ENCODE measurements around the gene PRAMEF11. TPM values are rescaled to one million over a fixed set of nuclear protein-coding genes. Genes with fewer than 3 reads are reported as not detected.
"Not testable (repeated sequence)": the region's sequence is repeated elsewhere in the genome, so short reads cannot be mapped to it uniquely, and the experiment has no call there.

PRAMEF11 gene
- total RNA-seq, 1 donor from 2014 or later = not detected

DNA sequence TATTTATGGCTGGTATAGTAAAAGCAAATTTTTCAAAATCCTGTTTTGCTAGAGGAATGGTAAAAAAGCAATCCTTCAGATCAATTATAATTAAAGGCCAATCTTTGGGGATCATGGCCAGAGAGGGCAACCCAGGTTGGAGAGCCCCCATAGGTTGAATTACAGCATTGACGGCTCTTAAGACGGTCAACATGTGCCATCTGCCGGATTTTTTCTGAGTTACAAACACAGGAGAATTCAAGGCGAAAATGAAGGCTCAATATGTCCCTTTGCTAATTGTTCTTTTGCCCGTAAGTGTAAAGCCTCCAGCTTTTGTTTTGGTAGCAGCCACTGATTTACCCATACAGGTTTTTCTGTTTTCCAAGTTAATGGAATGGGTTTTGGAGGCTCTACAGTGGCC is 49.7 kb downstream of the PRAMEF11 start:
- H3K4me3 Mint-ChIP-seq; H3K36me3 Mint-ChIP-seq (ENCODE audit: low read depth); intact Hi-C loops (cut with micrococcal nuclease); H3K27ac Mint-ChIP-seq; ATAC-seq (ENCODE audit: low read depth); H3K4me1 Mint-ChIP-seq; DNase-seq; POLR2A ChIA-PET; H3K27me3 Mint-ChIP-seq; CTCF ChIA-PET: not testable (repeated sequence)
- peaks cover 12% of the 10 kb centered on the region for H3K9me3 Mint-ChIP-seq

DNA sequence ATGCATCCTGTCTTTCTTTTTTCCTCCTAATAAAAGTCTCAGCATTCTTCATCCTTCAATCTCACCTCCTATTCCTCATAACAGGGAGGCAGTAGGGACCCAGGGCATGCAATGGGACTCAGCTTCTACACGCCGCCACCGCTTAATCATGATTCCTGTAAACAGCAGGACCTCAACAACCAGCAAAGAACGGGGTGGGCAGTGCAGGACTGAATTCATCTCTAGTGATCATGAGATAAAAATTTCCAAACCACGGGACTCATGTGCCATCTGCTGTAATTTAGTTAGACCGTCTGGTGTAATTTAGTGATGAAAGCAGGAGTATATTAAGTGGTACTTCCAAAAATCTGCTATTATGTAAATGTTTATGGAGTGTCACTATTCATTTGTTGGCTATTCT is 52.3 kb downstream of the PRAMEF11 start:
- peaks cover 4% of the 10 kb centered on the region for H3K9me3 Mint-ChIP-seq
- no peak for DNase-seq
- ATAC-seq (ENCODE audit: low read depth) = no peak
- TF ChIP-seq, protein P1, sequence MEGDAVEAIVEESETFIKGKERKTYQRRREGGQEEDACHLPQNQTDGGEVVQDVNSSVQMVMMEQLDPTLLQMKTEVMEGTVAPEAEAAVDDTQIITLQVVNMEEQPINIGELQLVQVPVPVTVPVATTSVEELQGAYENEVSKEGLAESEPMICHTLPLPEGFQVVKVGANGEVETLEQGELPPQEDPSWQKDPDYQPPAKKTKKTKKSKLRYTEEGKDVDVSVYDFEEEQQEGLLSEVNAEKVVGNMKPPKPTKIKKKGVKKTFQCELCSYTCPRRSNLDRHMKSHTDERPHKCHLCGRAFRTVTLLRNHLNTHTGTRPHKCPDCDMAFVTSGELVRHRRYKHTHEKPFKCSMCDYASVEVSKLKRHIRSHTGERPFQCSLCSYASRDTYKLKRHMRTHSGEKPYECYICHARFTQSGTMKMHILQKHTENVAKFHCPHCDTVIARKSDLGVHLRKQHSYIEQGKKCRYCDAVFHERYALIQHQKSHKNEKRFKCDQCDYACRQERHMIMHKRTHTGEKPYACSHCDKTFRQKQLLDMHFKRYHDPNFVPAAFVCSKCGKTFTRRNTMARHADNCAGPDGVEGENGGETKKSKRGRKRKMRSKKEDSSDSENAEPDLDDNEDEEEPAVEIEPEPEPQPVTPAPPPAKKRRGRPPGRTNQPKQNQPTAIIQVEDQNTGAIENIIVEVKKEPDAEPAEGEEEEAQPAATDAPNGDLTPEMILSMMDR (IDR thresholded peaks at IDR 0.05) = no peak
- H3K4me3 Mint-ChIP-seq = no peak overlapping the region
- ChIA-PET POLR2A (no interaction called here), CTCF (no interaction called here)
- intact Hi-C loops (cut with micrococcal nuclease) = no loop called here
- no peaks in the 10 kb centered on the region for H3K4me1 Mint-ChIP-seq
- peaks cover 6% of the 10 kb centered on the region for H3K27me3 Mint-ChIP-seq
- no peaks in the 10 kb centered on the region for H3K36me3 Mint-ChIP-seq (ENCODE audit: low read depth)
- no peak overlapping the region for H3K27ac Mint-ChIP-seq

DNA sequence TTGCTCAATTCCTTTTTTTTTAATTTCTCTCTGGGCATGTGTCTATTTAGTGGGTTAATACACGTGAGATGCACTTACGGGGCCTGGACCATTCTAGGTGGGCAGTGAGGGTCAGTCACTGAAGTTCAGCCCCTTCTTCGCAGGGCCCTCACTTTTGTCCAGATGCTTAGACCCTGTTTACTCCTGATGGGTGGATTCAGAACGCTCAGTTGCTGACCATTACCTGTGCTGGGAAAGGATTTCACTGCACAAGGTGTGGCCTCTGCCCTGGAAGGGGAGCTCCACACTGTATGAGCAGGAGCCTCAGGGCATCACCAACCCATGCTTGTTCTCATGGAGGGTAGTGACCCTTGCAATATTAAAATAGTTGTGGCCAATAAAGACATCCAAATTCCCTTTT is 53.1 kb downstream of the PRAMEF11 start:
- Mint-ChIP-seq H3K4me3 (no peak overlapping the region), H3K9me3 (no peaks in the 10 kb centered on the region), H3K4me1 (no peaks in the 10 kb centered on the region), H3K27me3 (peaks cover 7% of the 10 kb centered on the region), H3K36me3 (ENCODE audit: low read depth) (no peaks in the 10 kb centered on the region), H3K27ac (no peak overlapping the region)
- DNase-seq = no peak
- intact Hi-C loops (cut with micrococcal nuclease) = no loop called here
- ChIA-PET POLR2A (no interaction called here), CTCF (no interaction called here)
- no peak for ATAC-seq (ENCODE audit: low read depth)
- TF ChIP-seq, protein P1 (IDR thresholded peaks at IDR 0.05) = no peak

DNA sequence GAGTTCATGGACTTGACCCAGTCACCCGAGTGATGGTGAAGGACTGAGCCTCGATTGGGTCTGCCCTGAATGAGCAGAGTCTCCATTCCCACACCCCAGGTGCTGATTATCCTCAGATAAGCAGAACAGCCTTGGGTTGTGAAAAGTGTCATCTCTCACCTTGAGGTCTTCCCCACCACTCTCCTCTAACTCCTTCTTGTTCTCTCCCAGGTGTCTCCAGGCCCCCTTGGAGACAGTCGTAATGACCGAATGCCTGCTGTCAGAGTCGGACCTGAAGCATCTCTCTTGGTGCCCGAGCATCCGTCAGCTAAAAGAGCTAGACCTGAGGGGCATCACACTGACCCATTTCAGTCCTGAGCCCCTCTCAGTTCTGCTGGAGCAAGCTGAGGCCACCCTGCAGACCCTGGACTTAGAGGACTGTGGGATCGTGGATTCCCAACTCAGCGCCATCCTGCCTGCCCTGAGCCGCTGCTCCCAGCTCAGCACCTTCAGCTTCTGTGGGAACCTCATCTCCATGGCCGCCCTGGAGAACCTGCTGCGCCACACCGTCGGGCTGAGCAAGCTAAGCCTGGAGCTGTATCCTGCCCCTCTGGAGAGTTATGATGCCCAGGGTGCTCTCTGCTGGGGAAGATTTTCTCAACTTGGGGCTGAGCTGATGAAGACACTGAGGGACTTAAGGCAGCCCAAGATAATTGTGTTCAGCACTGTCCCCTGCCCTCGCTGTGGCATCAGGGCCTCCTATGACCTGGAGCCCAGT is 54.2 kb downstream of the PRAMEF11 start:
- Mint-ChIP-seq H3K4me3 (no peak overlapping the region), H3K27me3 (peaks cover 11% of the 10 kb centered on the region), H3K27ac (no peak overlapping the region), H3K36me3 (ENCODE audit: low read depth) (no peaks in the 10 kb centered on the region), H3K9me3 (no peaks in the 10 kb centered on the region), H3K4me1 (no peaks in the 10 kb centered on the region)
- ATAC-seq (ENCODE audit: low read depth) (no peak), DNase-seq (no peak)
- CTCF ChIA-PET = no interaction called here
- TF ChIP-seq, protein P1 (IDR thresholded peaks at IDR 0.05) = no peak
- POLR2A ChIA-PET = no interaction called here
- intact Hi-C loops (cut with micrococcal nuclease) = no loop called here

DNA sequence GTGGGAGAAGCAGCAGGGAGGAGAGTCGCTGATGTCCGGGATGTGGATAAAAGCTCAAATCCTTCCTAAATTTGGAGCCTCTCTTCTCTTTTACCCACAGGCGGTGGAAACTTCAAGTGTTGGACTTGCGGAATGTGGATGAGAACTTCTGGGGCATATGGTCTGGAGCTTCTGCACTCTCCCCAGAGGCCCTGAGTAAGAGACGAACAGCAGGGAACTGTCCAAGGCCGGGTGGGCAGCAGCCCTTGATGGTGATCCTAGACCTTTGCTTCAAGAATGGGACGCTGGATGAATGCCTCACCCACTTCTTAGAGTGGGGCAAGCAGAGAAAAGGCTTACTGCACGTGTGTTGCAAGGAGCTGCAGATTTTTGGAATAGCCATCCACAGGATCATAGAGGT is 55.8 kb downstream of the PRAMEF11 start:
- ATAC-seq (ENCODE audit: low read depth) = no peak
- Mint-ChIP-seq H3K36me3 (ENCODE audit: low read depth) (no peaks in the 10 kb centered on the region), H3K27me3 (peaks cover 11% of the 10 kb centered on the region), H3K9me3 (no peaks in the 10 kb centered on the region), H3K27ac (no peak overlapping the region), H3K4me3 (no peak overlapping the region), H3K4me1 (no peaks in the 10 kb centered on the region)
- DNase-seq = no peak
- POLR2A ChIA-PET = no interaction called here
- TF ChIP-seq, protein P1 (IDR thresholded peaks at IDR 0.05) = no peak
- CTCF ChIA-PET = interaction anchor here (1.0 kb wide), 1 partner anchor 15 kb away, joined by 3 read pairs; no protein-coding TSS in a partner anchor
- intact Hi-C loops (cut with micrococcal nuclease) = no loop called here
